Mesendoderm (in vitro differentiated cells): Measurements from ENCODE around the gene ROBO1.
A peak's percentile ranks its signal among the peaks of the same experiment; 100 is the strongest.

ENCODE experiments used
- DNase-seq: peaks from one replicate; pipeline ENCODE4 v3.0.0; 2013
- H2AK5ac ChIP-seq: 2 replicates; pipeline ENCODE4 v1.6.1; 2013; ENCODE audit warnings: low read length, inconsistent platforms
- H2BK120ac ChIP-seq: 2 replicates; pipeline ENCODE4 v1.6.1; 2013; ENCODE audit warnings: low read depth, mild to moderate bottlenecking, low read length, moderate library complexity, mixed read lengths
- H2BK15ac ChIP-seq: replicated peaks from 2 replicates; pipeline ENCODE4 v1.6.1; 2013; ENCODE audit warnings: low read depth, mild to moderate bottlenecking, moderate library complexity
- H2BK5ac ChIP-seq: 2 replicates; pipeline ENCODE4 v1.6.1; 2013; ENCODE audit warnings: low read length, inconsistent platforms
- H3K18ac ChIP-seq: 2 replicates; pipeline ENCODE4 v1.6.1; 2013; ENCODE audit warnings: mild to moderate bottlenecking, low read length, mixed read lengths
- H3K23ac ChIP-seq: one replicate; pipeline ENCODE4 v1.6.1; 2013; ENCODE audit warnings: low read length
- H3K27ac ChIP-seq: 2 replicates; pipeline ENCODE4 v1.5.1; 2013; ENCODE audit warnings: low read depth, mild to moderate bottlenecking, inconsistent platforms, low read length, moderate library complexity
- H3K27me3 ChIP-seq: 2 replicates; pipeline ENCODE4 v1.6.1; 2013; ENCODE audit warnings: low read length, control low read depth, mild to moderate bottlenecking, inconsistent platforms; ENCODE audit not compliant: insufficient read depth, poor library complexity
- H3K36me3 ChIP-seq: 2 replicates; pipeline ENCODE4 v1.6.1; 2013; ENCODE audit warnings: low read length, inconsistent platforms; ENCODE audit not compliant: control insufficient read depth, insufficient read depth
- H3K4ac ChIP-seq: one replicate; pipeline ENCODE4 v1.6.1; 2013; ENCODE audit warnings: low read depth, mild to moderate bottlenecking, low read length, moderate library complexity
- H3K4me1 ChIP-seq: 2 replicates; pipeline ENCODE4 v1.6.1; 2013; ENCODE audit warnings: low read depth, low read length, inconsistent platforms; ENCODE audit not compliant: control insufficient read depth
- H3K4me2 ChIP-seq: 2 replicates; pipeline ENCODE4 v1.6.1; 2013; ENCODE audit warnings: low read length
- H3K4me3 ChIP-seq: 2 replicates; pipeline ENCODE4 v1.5.1; 2013; ENCODE audit warnings: mild to moderate bottlenecking, low read length
- H3K56ac ChIP-seq: one replicate; pipeline ENCODE4 v1.6.1; 2013; ENCODE audit warnings: low read length
- H3K79me1 ChIP-seq: 2 replicates; pipeline ENCODE4 v1.6.1; 2013; ENCODE audit warnings: low read length, inconsistent platforms
- H3K79me2 ChIP-seq: 2 replicates; pipeline ENCODE4 v1.6.1; 2013; ENCODE audit warnings: mild to moderate bottlenecking, low read length; ENCODE audit not compliant: control insufficient read depth, insufficient read depth
- H3K9ac ChIP-seq: 2 replicates; pipeline ENCODE4 v1.6.1; 2013; ENCODE audit warnings: low read length, inconsistent platforms
- H4K5ac ChIP-seq: one replicate; pipeline ENCODE4 v1.6.1; 2013; ENCODE audit warnings: low read length
- H4K8ac ChIP-seq: one replicate; pipeline ENCODE4 v1.6.1; 2013; ENCODE audit warnings: low read depth, mild to moderate bottlenecking, control low read depth, low read length, moderate library complexity
- WGBS: extraction: QIAGEN DNeasy Blood & Tissue Kit; methylation state at CpG from one replicate; pipeline ENCODE4 v1.1.7; 2013; ENCODE audit warnings: low lambda C conversion rate, missing lambda C conversion rate; ENCODE audit not compliant: insufficient coverage; ENCODE audit errors: extremely low coverage; 5-methylcytosine and 5-hydroxymethylcytosine counted together

The ROBO1 gene

DNA sequence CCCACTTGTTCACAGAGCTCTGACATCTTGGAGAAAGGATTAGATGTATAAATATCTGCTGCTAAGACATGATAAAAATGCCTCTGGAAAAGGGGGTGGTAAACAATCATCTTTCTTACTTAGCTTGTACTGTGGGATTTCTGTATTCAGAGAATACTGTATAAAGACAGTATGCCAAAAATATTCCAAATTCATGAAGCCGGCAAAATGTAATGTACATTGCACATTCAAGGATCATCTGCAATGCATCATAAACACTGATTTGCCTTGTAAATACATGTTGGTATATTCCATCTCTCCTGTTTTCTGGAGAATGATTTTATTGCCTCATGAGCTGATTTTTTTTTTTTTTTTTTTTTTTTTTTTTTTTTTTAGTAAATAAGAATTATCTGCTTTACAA lies 355.3 kb downstream of the ROBO1 start:
- no peak overlapping the region for H2BK5ac ChIP-seq
- H3K4ac ChIP-seq, result no peak overlapping the region
- H3K4me3 ChIP-seq, result no peak overlapping the region
- H2AK5ac ChIP-seq, result no peak overlapping the region
- H3K27ac ChIP-seq, result no peak overlapping the region
- no peak overlapping the region for H2BK120ac ChIP-seq
- H4K5ac ChIP-seq, result no peak overlapping the region
- no CpG with 5 or more reads among the region's 1 CpG for WGBS
- no peaks in the 10 kb centered on the region for H3K79me2 ChIP-seq
- H3K9ac ChIP-seq, result no peak overlapping the region
- H3K56ac ChIP-seq, result no peak overlapping the region
- no peak overlapping the region for H3K4me2 ChIP-seq
- H3K23ac ChIP-seq, result no peak overlapping the region
- H4K8ac ChIP-seq, result no peak overlapping the region
- H3K36me3 ChIP-seq, result no peaks in the 10 kb centered on the region
- H2BK15ac ChIP-seq, result no peak overlapping the region
- no peak overlapping the region for H3K18ac ChIP-seq
- H3K79me1 ChIP-seq, result no peaks in the 10 kb centered on the region
- H3K4me1 ChIP-seq, result no peaks in the 10 kb centered on the region
- no peaks in the 10 kb centered on the region for H3K27me3 ChIP-seq
- no peak for DNase-seq

DNA sequence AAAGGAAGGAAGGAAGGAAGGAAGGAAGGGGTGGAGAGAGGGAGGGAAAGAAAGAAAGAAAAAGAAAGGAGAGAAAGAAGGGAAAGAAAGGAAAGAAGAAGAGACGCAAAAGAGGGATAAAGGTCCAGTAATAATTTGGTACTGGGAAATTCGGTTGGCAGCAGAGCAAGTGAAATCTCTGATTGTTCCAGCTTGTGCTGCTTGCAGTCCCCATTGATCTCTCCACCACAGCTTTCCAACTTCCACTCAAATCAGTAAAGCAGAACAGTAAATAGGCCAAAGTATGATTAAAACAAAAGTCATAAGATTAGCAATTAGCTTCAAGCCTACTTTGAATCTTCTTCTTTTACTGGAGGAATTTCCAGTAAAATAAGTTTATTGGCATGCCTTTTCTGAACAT lies 357.2 kb downstream of the ROBO1 start:
- Histone ChIP-seq H3K18ac (no peak overlapping the region), H3K79me2 (no peaks in the 10 kb centered on the region), H3K9ac (no peak overlapping the region), H4K8ac (no peak overlapping the region), H3K4ac (no peak overlapping the region), H3K4me2 (no peak overlapping the region), H2BK5ac (no peak overlapping the region), H2BK120ac (no peak overlapping the region), H3K4me1 (no peaks in the 10 kb centered on the region), H3K36me3 (no peaks in the 10 kb centered on the region), H3K27me3 (no peaks in the 10 kb centered on the region), H3K56ac (no peak overlapping the region), H3K4me3 (no peak overlapping the region), H4K5ac (no peak overlapping the region), H3K23ac (no peak overlapping the region), H3K79me1 (no peaks in the 10 kb centered on the region), H2BK15ac (no peak overlapping the region), H3K27ac (no peak overlapping the region), H2AK5ac (no peak overlapping the region)
- DNase-seq, result no peak
- WGBS, result no CpG with 5 or more reads among the region's 2 CpGs

DNA sequence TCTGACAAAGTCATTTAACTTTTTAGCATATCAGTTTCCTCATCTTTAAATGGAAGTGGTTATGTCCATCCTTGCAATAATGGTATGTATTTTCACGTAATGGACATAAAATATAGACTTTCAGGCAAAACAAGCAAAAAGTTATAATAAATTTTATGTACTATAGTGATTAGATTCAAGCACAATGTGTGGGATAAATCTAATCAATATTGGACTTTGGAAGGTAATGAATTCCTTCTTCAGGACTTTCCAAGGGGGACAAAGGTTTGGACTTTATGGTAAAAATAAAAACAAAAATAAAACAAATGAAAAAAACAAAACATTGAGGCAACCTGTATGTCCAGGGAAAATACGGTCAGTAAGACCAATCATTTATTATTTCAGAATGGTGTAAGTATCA lies 357.7 kb downstream of the ROBO1 start:
- no peak overlapping the region for H4K8ac ChIP-seq
- H4K5ac ChIP-seq, result no peak overlapping the region
- no peak overlapping the region for H3K4me3 ChIP-seq
- H3K56ac ChIP-seq, result no peak overlapping the region
- H3K79me2 ChIP-seq, result no peaks in the 10 kb centered on the region
- H3K4me1 ChIP-seq, result no peaks in the 10 kb centered on the region
- no peak overlapping the region for H3K9ac ChIP-seq
- H3K27ac ChIP-seq, result no peak overlapping the region
- H3K23ac ChIP-seq, result no peak overlapping the region
- no peaks in the 10 kb centered on the region for H3K27me3 ChIP-seq
- no peaks in the 10 kb centered on the region for H3K36me3 ChIP-seq
- WGBS, result no CpG with 5 or more reads among the region's 2 CpGs
- no peak overlapping the region for H2BK5ac ChIP-seq
- no peak overlapping the region for H2BK120ac ChIP-seq
- no peaks in the 10 kb centered on the region for H3K79me1 ChIP-seq
- no peak overlapping the region for H3K4me2 ChIP-seq
- no peak overlapping the region for H3K18ac ChIP-seq
- no peak overlapping the region for H2AK5ac ChIP-seq
- DNase-seq, result no peak
- H2BK15ac ChIP-seq, result no peak overlapping the region
- no peak overlapping the region for H3K4ac ChIP-seq

DNA sequence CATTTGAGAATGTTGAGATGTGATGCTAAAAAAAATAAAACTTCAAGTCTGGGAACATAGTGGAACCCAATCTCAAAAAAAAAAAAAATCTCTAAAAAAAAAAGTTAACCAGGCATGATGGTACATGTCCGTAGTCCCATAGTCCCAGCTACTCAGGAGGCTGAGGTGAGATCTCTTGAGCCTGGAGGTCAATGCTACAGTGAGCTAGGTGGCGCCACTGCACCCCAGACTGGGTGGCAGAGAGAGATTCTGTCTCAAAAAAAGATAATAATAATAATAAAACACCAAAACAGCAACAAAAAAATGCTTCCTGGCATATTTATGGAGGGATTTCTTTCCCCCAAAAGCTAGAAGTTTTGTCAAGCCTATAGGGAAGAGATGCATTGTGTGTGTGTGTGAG lies 361.6 kb downstream of the ROBO1 start:
- H3K4me3 ChIP-seq, result no peak overlapping the region
- H3K4me2 ChIP-seq, result no peak overlapping the region
- no peak overlapping the region for H4K8ac ChIP-seq
- WGBS, result no CpG with 5 or more reads among the region's 2 CpGs
- H3K36me3 ChIP-seq, result no peaks in the 10 kb centered on the region
- no peak overlapping the region for H3K23ac ChIP-seq
- no peaks in the 10 kb centered on the region for H3K79me2 ChIP-seq
- H3K27ac ChIP-seq, result no peak overlapping the region
- H3K4me1 ChIP-seq, result no peaks in the 10 kb centered on the region
- no peak overlapping the region for H2BK5ac ChIP-seq
- no peaks in the 10 kb centered on the region for H3K79me1 ChIP-seq
- no peak overlapping the region for H3K9ac ChIP-seq
- DNase-seq, result peak; percentile 28
- no peaks in the 10 kb centered on the region for H3K27me3 ChIP-seq
- H2BK15ac ChIP-seq, result no peak overlapping the region
- H4K5ac ChIP-seq, result no peak overlapping the region
- H2AK5ac ChIP-seq, result no peak overlapping the region
- no peak overlapping the region for H3K4ac ChIP-seq
- H3K18ac ChIP-seq, result no peak overlapping the region
- H3K56ac ChIP-seq, result no peak overlapping the region
- H2BK120ac ChIP-seq, result no peak overlapping the region

DNA sequence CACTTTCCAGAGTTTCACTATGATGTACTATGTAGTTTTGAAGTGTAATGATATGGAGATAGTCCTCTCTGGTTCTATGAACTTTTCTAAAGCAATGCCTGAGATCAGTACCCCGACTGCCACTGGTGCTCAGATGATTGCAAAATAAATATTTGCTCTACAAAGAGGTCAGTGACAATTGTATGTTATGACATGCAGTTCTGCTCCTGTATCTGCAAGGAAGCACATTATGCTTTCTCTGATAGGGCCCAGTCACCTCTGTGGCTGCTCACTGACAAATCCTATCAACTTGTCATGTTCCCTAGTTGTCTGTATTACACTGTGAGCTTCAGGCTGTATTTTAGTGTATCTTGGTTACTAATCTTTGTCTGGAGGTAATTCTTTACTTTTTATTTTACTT lies 362.6 kb downstream of the ROBO1 start:
- WGBS, result no CpG with 5 or more reads among the region's 1 CpG
- no peak overlapping the region for H4K5ac ChIP-seq
- H3K4me2 ChIP-seq, result no peak overlapping the region
- no peak overlapping the region for H2AK5ac ChIP-seq
- no peaks in the 10 kb centered on the region for H3K79me2 ChIP-seq
- H3K4ac ChIP-seq, result no peak overlapping the region
- H3K27ac ChIP-seq, result no peak overlapping the region
- no peak overlapping the region for H3K18ac ChIP-seq
- H3K56ac ChIP-seq, result no peak overlapping the region
- no peak overlapping the region for H4K8ac ChIP-seq
- no peaks in the 10 kb centered on the region for H3K79me1 ChIP-seq
- no peaks in the 10 kb centered on the region for H3K27me3 ChIP-seq
- H3K9ac ChIP-seq, result no peak overlapping the region
- H2BK15ac ChIP-seq, result no peak overlapping the region
- no peak overlapping the region for H3K23ac ChIP-seq
- no peak for DNase-seq
- no peak overlapping the region for H2BK120ac ChIP-seq
- H3K4me3 ChIP-seq, result no peak overlapping the region
- no peak overlapping the region for H2BK5ac ChIP-seq
- H3K4me1 ChIP-seq, result no peaks in the 10 kb centered on the region
- H3K36me3 ChIP-seq, result no peaks in the 10 kb centered on the region

DNA sequence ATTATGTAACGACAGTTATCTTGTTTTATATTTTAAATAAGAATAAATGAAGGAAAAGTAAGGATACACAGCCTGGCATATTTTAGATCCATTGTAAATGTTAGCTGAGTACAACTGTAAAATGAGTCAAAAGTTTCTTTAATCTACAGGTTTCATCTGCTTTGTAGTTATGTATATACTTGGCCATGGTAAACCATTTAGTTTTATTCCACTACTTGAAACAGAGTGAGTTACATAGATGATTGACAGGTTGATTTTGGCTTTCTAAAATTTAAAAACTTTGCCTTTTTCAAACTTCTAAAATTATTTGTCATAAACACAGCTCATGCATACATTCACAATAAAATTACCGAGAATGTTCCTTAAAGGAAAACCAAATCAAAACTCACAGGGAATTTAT lies 371.2 kb downstream of the ROBO1 start:
- Histone ChIP-seq H2BK5ac (no peak overlapping the region), H3K4ac (no peak overlapping the region), H3K4me2 (no peak overlapping the region), H3K9ac (no peak overlapping the region), H3K4me1 (no peaks in the 10 kb centered on the region), H3K27me3 (no peaks in the 10 kb centered on the region), H2AK5ac (no peak overlapping the region), H3K79me1 (no peaks in the 10 kb centered on the region), H2BK15ac (no peak overlapping the region), H3K36me3 (no peaks in the 10 kb centered on the region), H3K79me2 (no peaks in the 10 kb centered on the region), H4K8ac (no peak overlapping the region), H4K5ac (no peak overlapping the region), H2BK120ac (no peak overlapping the region), H3K23ac (no peak overlapping the region), H3K56ac (no peak overlapping the region), H3K27ac (no peak overlapping the region), H3K4me3 (no peak overlapping the region), H3K18ac (no peak overlapping the region)
- DNase-seq, result no peak
- no CpG with 5 or more reads among the region's 2 CpGs for WGBS
